Astrocyte (in vitro differentiated cells and primary cell): ENCODE data around the gene RPS6KA2. TPM values are rescaled to one million over a fixed set of nuclear protein-coding genes. Genes with fewer than 3 reads are reported as not detected.

Experiments
- DNase-seq: peaks from one replicate; pipeline ENCODE4 v3.0.0-alpha.2; 2010; ENCODE audit warnings: low read depth
- FAIRE-seq: peaks from 2 replicates; lab custom pipeline; 2011; peaks lifted over from hg19 to GRCh38; lab: Jason Lieb, UNC
- H2AFZ ChIP-seq: 2 replicates; pipeline ENCODE4 v1.6.0; 2012; ENCODE audit warnings: low read depth, low read length, inconsistent platforms
- H3K27ac ChIP-seq: 2 replicates; pipeline ENCODE4 v1.5.1; 2011; ENCODE audit warnings: low read depth, low read length, inconsistent platforms
- H3K27me3 ChIP-seq: 2 replicates; pipeline ENCODE4 v1.6.0; 2011; ENCODE audit warnings: low read length, inconsistent platforms; ENCODE audit not compliant: insufficient read depth
- H3K36me3 ChIP-seq: 2 replicates; pipeline ENCODE4 v1.5.1; 2011; ENCODE audit warnings: low read length, inconsistent platforms; ENCODE audit not compliant: insufficient read depth
- H3K4me1 ChIP-seq: 2 replicates; pipeline ENCODE4 v1.5.1; 2011; ENCODE audit warnings: low read length, inconsistent platforms; ENCODE audit not compliant: insufficient read depth
- H3K4me2 ChIP-seq: 2 replicates; pipeline ENCODE4 v1.6.0; 2012; ENCODE audit warnings: low read length, inconsistent platforms
- H3K4me3 ChIP-seq: 2 replicates; pipeline ENCODE4 v1.5.1; 2011; ENCODE audit warnings: low read depth, mild to moderate bottlenecking, low read length, inconsistent platforms; ENCODE audit not compliant: insufficient read depth
- H3K79me2 ChIP-seq: 2 replicates; pipeline ENCODE4 v1.6.0; 2012; ENCODE audit warnings: mild to moderate bottlenecking, low read length, inconsistent platforms; ENCODE audit not compliant: insufficient read depth
- H3K9ac ChIP-seq: 2 replicates; pipeline ENCODE4 v1.6.0; 2012; ENCODE audit warnings: mild to moderate bottlenecking, low read length, inconsistent platforms
- H3K9me3 ChIP-seq: 2 replicates; pipeline ENCODE4 v1.5.1; 2012; ENCODE audit warnings: low read depth, mild to moderate bottlenecking, low read length, inconsistent platforms; ENCODE audit not compliant: insufficient read depth
- H4K20me1 ChIP-seq: 2 replicates; pipeline ENCODE4 v1.6.0; 2012; ENCODE audit warnings: low read length, inconsistent platforms; ENCODE audit not compliant: insufficient read depth
- H3K27ac Mint-ChIP-seq: one replicate; pipeline ENCODE4 v1.8.0; 2021; ENCODE audit warnings: mild to moderate bottlenecking, mixed read lengths; ENCODE audit not compliant: unreplicated experiment
- H3K27me3 Mint-ChIP-seq: one replicate; pipeline ENCODE4 v1.8.0; 2021; ENCODE audit warnings: low read depth, mixed read lengths; ENCODE audit not compliant: unreplicated experiment
- H3K36me3 Mint-ChIP-seq: one replicate; pipeline ENCODE4 v1.8.0; 2021; ENCODE audit warnings: low read depth, mixed read lengths; ENCODE audit not compliant: unreplicated experiment
- H3K4me1 Mint-ChIP-seq: one replicate; pipeline ENCODE4 v1.8.0; 2021; ENCODE audit warnings: low read depth, mixed read lengths; ENCODE audit not compliant: unreplicated experiment
- H3K4me3 Mint-ChIP-seq: one replicate; pipeline ENCODE4 v1.8.0; 2021; ENCODE audit warnings: mild to moderate bottlenecking, moderate library complexity, mixed read lengths; ENCODE audit not compliant: unreplicated experiment
- H3K9me3 Mint-ChIP-seq: one replicate; pipeline ENCODE4 v1.8.0; 2021; ENCODE audit warnings: mild to moderate bottlenecking, mixed read lengths; ENCODE audit not compliant: unreplicated experiment
- CTCF ChIP-seq: IDR thresholded peaks from 2 replicates; pipeline ENCODE4 v1.5.1; 2011; ENCODE audit warnings: low read depth, mild to moderate bottlenecking, inconsistent platforms, low read length, moderate library complexity; ENCODE audit not compliant: insufficient read depth
- EZH2 ChIP-seq: IDR thresholded peaks from 2 replicates; pipeline ENCODE4 v1.6.1; 2012; ENCODE audit warnings: mild to moderate bottlenecking, low read length, inconsistent platforms; ENCODE audit not compliant: insufficient read depth
- total RNA-seq: library from RNA; stranded (reverse); gene quantifications from 2 replicates; pipeline ENCODE4 v1.2.1, GENCODE V29; 2021

The RPS6KA2 gene
- total RNA-seq, 1 donor from 2014 or later, result 33.5 TPM

GRCh38 chr6:166498228-166498627 is 128.8 kb downstream of the RPS6KA2 start:
- FAIRE-seq, result no peak
- peaks cover 27% of the 10 kb centered on the region for H3K36me3 Mint-ChIP-seq
- no peaks in the 10 kb centered on the region for H3K27me3 ChIP-seq
- no peaks in the 10 kb centered on the region for H3K27me3 Mint-ChIP-seq
- no peak for TF ChIP-seq CTCF
- no peak for TF ChIP-seq EZH2
- H3K9ac ChIP-seq, result no peak overlapping the region
- H3K9me3 Mint-ChIP-seq, result no peaks in the 10 kb centered on the region
- DNase-seq, result no peak
- H3K4me1 Mint-ChIP-seq, result peaks cover 4% of the 10 kb centered on the region
- no peak overlapping the region for H3K27ac Mint-ChIP-seq
- H3K4me1 ChIP-seq, result peaks cover 3% of the 10 kb centered on the region
- no peaks in the 10 kb centered on the region for H3K9me3 ChIP-seq
- no peaks in the 10 kb centered on the region for H3K79me2 ChIP-seq
- no peaks in the 10 kb centered on the region for H4K20me1 ChIP-seq
- no peak overlapping the region for H2AFZ ChIP-seq
- H3K4me3 ChIP-seq, result no peak overlapping the region
- H3K4me3 Mint-ChIP-seq, result no peak overlapping the region
- H3K4me2 ChIP-seq, result no peak overlapping the region
- H3K27ac ChIP-seq, result no peak overlapping the region
- peaks cover 8% of the 10 kb centered on the region for H3K36me3 ChIP-seq

GRCh38 chr6:166497087-166497899 is 129.8 kb downstream of the RPS6KA2 start:
- no peak for FAIRE-seq
- DNase-seq, result peak; percentile 4
- H3K27ac Mint-ChIP-seq, result no peak overlapping the region

More at GRCh38 chr6:166497087-166497899, 129.8 kb downstream of the RPS6KA2 start:
- H3K4me1 Mint-ChIP-seq, result peaks cover 4% of the 10 kb centered on the region
- Histone ChIP-seq H3K9me3 (no peaks in the 10 kb centered on the region), H3K9ac (no peak overlapping the region), H3K4me2 (no peak overlapping the region), H3K4me3 (no peak overlapping the region), H4K20me1 (no peaks in the 10 kb centered on the region), H2AFZ (no peak overlapping the region), H3K27ac (no peak overlapping the region), H3K36me3 (peaks cover 3% of the 10 kb centered on the region), H3K4me1 (peaks cover 3% of the 10 kb centered on the region), H3K27me3 (no peaks in the 10 kb centered on the region), H3K79me2 (no peaks in the 10 kb centered on the region)
- peaks cover 27% of the 10 kb centered on the region for H3K36me3 Mint-ChIP-seq
- no peak overlapping the region for H3K4me3 Mint-ChIP-seq
- H3K9me3 Mint-ChIP-seq, result no peaks in the 10 kb centered on the region
- TF ChIP-seq EZH2 (no peak), CTCF (no peak)
- no peaks in the 10 kb centered on the region for H3K27me3 Mint-ChIP-seq
